Neural cell (in vitro differentiated cells): Measurements from ENCODE around the gene SLC22A3. TPM values are rescaled to one million over a fixed set of nuclear protein-coding genes. Genes with fewer than 3 reads are reported as not detected.

ENCODE experiments used
- H2AFZ ChIP-seq: fragments of 200-600, 300-800 bp; sonication (generic), shearing (Covaris generic); 2 replicates; pipeline ENCODE4 v1.6.0; 2014; ENCODE audit warnings: low read depth, mild to moderate bottlenecking, antibody characterized with exemption, low read length, moderate library complexity
- H3F3A ChIP-seq: fragments of 200-600 bp; shearing (Covaris generic); 2 replicates; pipeline ENCODE4 v1.6.1; 2016; ENCODE audit warnings: mild to moderate bottlenecking, moderate library complexity, mixed read lengths, antibody characterized with exemption, low read length; ENCODE audit not compliant: insufficient read depth, poor library complexity, severe bottlenecking
- H3K27ac ChIP-seq: fragments of 200-600, 300-800 bp; sonication (generic), shearing (Covaris generic); 2 replicates; pipeline ENCODE4 v1.5.1; 2014; ENCODE audit warnings: mild to moderate bottlenecking, low read length, moderate library complexity
- H3K27me3 ChIP-seq: fragments of 300-800, 200-600 bp; sonication (generic), shearing (Covaris generic); 2 replicates; pipeline ENCODE4 v1.6.0; 2014; ENCODE audit warnings: mild to moderate bottlenecking, low read depth, low read length, moderate library complexity; ENCODE audit not compliant: insufficient read depth
- H3K36me3 ChIP-seq: fragments of 300-800, 200-600 bp; sonication (generic), shearing (Covaris generic); 2 replicates; pipeline ENCODE4 v1.5.1; 2014; ENCODE audit warnings: mild to moderate bottlenecking, antibody characterized with exemption, low read length, moderate library complexity; ENCODE audit not compliant: insufficient read depth
- H3K4me2 ChIP-seq: fragments of 300-800, 200-600 bp; sonication (generic), shearing (Covaris generic); 2 replicates; pipeline ENCODE4 v1.6.0; 2014; ENCODE audit warnings: mild to moderate bottlenecking, low read length
- H3K4me3 ChIP-seq: fragments of 300-800, 200-600 bp; sonication (generic), shearing (Covaris generic); 2 replicates; pipeline ENCODE4 v1.5.1; 2014; ENCODE audit warnings: mild to moderate bottlenecking, low read length, moderate library complexity
- H3K79me2 ChIP-seq: fragments of 200-600 bp; shearing (Covaris generic); replicated peaks from 2 replicates; pipeline ENCODE4 v1.6.0; 2014; ENCODE audit warnings: mild to moderate bottlenecking, low read length, moderate library complexity; ENCODE audit not compliant: insufficient read depth
- H3K9ac ChIP-seq: fragments of 300-800, 200-600 bp; sonication (generic), shearing (Covaris generic); 2 replicates; pipeline ENCODE4 v1.6.1; 2016; ENCODE audit warnings: mild to moderate bottlenecking, low read length, mixed read lengths
- H3K9me2 ChIP-seq: fragments of 200-600 bp; shearing (Covaris generic); 2 replicates; pipeline ENCODE4 v1.6.1; 2016; ENCODE audit warnings: mild to moderate bottlenecking, low read length, mixed read lengths; ENCODE audit not compliant: insufficient read depth
- H3K9me3 ChIP-seq: fragments of 200-600, 300-800 bp; sonication (generic), shearing (Covaris generic); 2 replicates; pipeline ENCODE4 v1.6.1; 2016; ENCODE audit warnings: mild to moderate bottlenecking, mixed run types, low read length, moderate library complexity, mixed read lengths
- H4K20me1 ChIP-seq: fragments of 200-600 bp; shearing (Covaris generic); 2 replicates; pipeline ENCODE4 v1.6.1; 2016; ENCODE audit warnings: mild to moderate bottlenecking, mixed run types; ENCODE audit not compliant: insufficient read depth
- CTCF ChIP-seq: fragments of 450-650 bp; IDR thresholded peaks from 2 replicates; pipeline ENCODE4 v1.5.1; 2014; ENCODE audit warnings: antibody characterized with exemption, mild to moderate bottlenecking, moderate library complexity; ENCODE audit not compliant: poor library complexity, severe bottlenecking
- EP300 ChIP-seq: fragments of 450-650 bp; conservative IDR thresholded peaks from 2 replicates; pipeline ENCODE4 v1.6.1; 2014; ENCODE audit warnings: antibody characterized with exemption, mild to moderate bottlenecking, moderate library complexity; ENCODE audit not compliant: poor library complexity, severe bottlenecking
- EZH2 ChIP-seq: fragments of 200-600, 300-800 bp; shearing (Covaris generic), sonication (generic); IDR thresholded peaks from 2 replicates; pipeline ENCODE4 v1.6.1; 2014; ENCODE audit warnings: antibody characterized with exemption, low read length, borderline replicate concordance, mild to moderate bottlenecking; ENCODE audit not compliant: insufficient read depth, poor library complexity, severe bottlenecking
- MXI1 ChIP-seq: fragments of 450-650 bp; conservative IDR thresholded peaks from 2 replicates; pipeline ENCODE4 v1.6.1; 2014; ENCODE audit warnings: antibody characterized with exemption, mild to moderate bottlenecking; ENCODE audit not compliant: poor library complexity, severe bottlenecking
- POLR2AphosphoS5 ChIP-seq: IDR thresholded peaks from 2 replicates; pipeline ENCODE4 v1.6.1; 2012
- RAD21 ChIP-seq: fragments of 450-650 bp; conservative IDR thresholded peaks from 2 replicates; pipeline ENCODE4 v1.6.1; 2014; ENCODE audit warnings: antibody characterized with exemption, mild to moderate bottlenecking, moderate library complexity
- REST ChIP-seq: IDR thresholded peaks from 2 replicates; pipeline ENCODE4 v1.6.1; 2012; ENCODE audit warnings: borderline replicate concordance
- SMC3 ChIP-seq: fragments of 450-650 bp; conservative IDR thresholded peaks from 2 replicates; pipeline ENCODE4 v1.6.1; 2014; ENCODE audit warnings: antibody characterized with exemption, mild to moderate bottlenecking, moderate library complexity; ENCODE audit not compliant: poor library complexity
- TAF1 ChIP-seq: IDR thresholded peaks from 2 replicates; pipeline ENCODE4 v1.6.1; 2012; ENCODE audit warnings: low read depth
- polyA plus RNA-seq: library from polyadenylated mRNA; depleted of rRNA; stranded (reverse); fragments of >200 nt; gene quantifications from 2 replicates; pipeline ENCODE4 v1.2.3, GENCODE V29; 2014

Gene SLC22A3
- polyA plus RNA-seq, 1 donor from 2014 or later: not detected

- Histone ChIP-seq H3K4me2 (no peak overlapping the region), H3F3A (no peaks in the 10 kb centered on the region), H3K9me3 (no peaks in the 10 kb centered on the region), H3K79me2 (no peaks in the 10 kb centered on the region), H3K9me2 (no peaks in the 10 kb centered on the region), H3K4me3 (no peak overlapping the region), H3K27me3 (no peaks in the 10 kb centered on the region), H3K9ac (no peak overlapping the region), H2AFZ (no peak overlapping the region), H4K20me1 (no peaks in the 10 kb centered on the region), H3K27ac (no peak overlapping the region), H3K36me3 (no peaks in the 10 kb centered on the region)
- TF ChIP-seq RAD21 (no peak), TAF1 (no peak), EP300 (no peak), EZH2 (no peak), SMC3 (no peak), REST (no peak), CTCF (no peak), POLR2AphosphoS5 (no peak), MXI1 (no peak)
Measured at GRCh38 chr6:160408528-160408927, 60.4 kb downstream of the SLC22A3 start.

- no peak for TF ChIP-seq REST
- no peak for TF ChIP-seq EZH2
- no peak for TF ChIP-seq RAD21
- TF ChIP-seq EP300: no peak
- no peak for TF ChIP-seq MXI1
- Histone ChIP-seq H3K36me3 (no peaks in the 10 kb centered on the region), H3K9ac (no peak overlapping the region)
Measured at GRCh38 chr6:160412993-160413392, 64.8 kb downstream of the SLC22A3 start.

More at GRCh38 chr6:160412993-160413392, 64.8 kb downstream of the SLC22A3 start:
- Histone ChIP-seq H3K4me3 (no peak overlapping the region), H3F3A (no peaks in the 10 kb centered on the region), H3K9me3 (no peaks in the 10 kb centered on the region), H4K20me1 (no peaks in the 10 kb centered on the region), H3K27me3 (no peaks in the 10 kb centered on the region), H3K27ac (no peak overlapping the region), H2AFZ (no peak overlapping the region), H3K9me2 (no peaks in the 10 kb centered on the region), H3K4me2 (no peak overlapping the region), H3K79me2 (no peaks in the 10 kb centered on the region)
